ENCODE measurements around the gene C6orf62. TPM values are rescaled to one million over a fixed set of nuclear protein-coding genes. Genes with fewer than 3 reads are reported as not detected.

Gene C6orf62
- polyA plus RNA-seq, 3 donors, result 40.9 to 48.3 (median 41.1) TPM

- WGBS, 3 donors, result 65 to 70% (median 67%) methylated on average over 9 of the region's 9 CpGs
- no peak overlapping the region for H3K27ac ChIP-seq (ENCODE audit: low read depth, low read length)
Measured at GRCh38 chr6:24658573-24659560, 60.1 kb downstream of the C6orf62 start.

- no peak overlapping the region for H3K27ac ChIP-seq (ENCODE audit: low read depth, low read length)
- 46 to 79% (median 62%) methylated on average over 1 of the region's 1 CpG for WGBS, 3 donors
Measured at GRCh38 chr6:24655215-24655614, 63.7 kb downstream of the C6orf62 start.

Other genes with a start within 250 kb of the C6orf62 start
- gene GPLD1, start 229.6 kb downstream of the C6orf62 start, polyA plus RNA-seq, result 1 to 10 TPM in 1 of 3 donors, under 1 TPM in 2; 0.52 to 1.7 (median 0.67) TPM
- 1 to 10 TPM; 3.2 to 6.7 (median 3.4) TPM for gene ALDH5A1, start 224.2 kb downstream of the C6orf62 start, polyA plus RNA-seq
- under 1 TPM in 2 of 3 donors, not detected in 1; 0.06 to 0.44 TPM for gene KIAA0319, start 73.0 kb downstream of the C6orf62 start, polyA plus RNA-seq
- 10 to 100 TPM; 18.9 to 34.3 (median 19.8) TPM for gene TDP2, start 52.3 kb downstream of the C6orf62 start, polyA plus RNA-seq
- 1 to 10 TPM; 7.1 to 9.4 (median 7.2) TPM for gene ACOT13, start 52.1 kb downstream of the C6orf62 start, polyA plus RNA-seq
- gene GMNN, start 55.8 kb upstream of the C6orf62 start, polyA plus RNA-seq, result 10 to 100 TPM in 2 of 3 donors, 1 to 10 TPM in 1; 6.5 to 54.4 (median 20.6) TPM
- not detected for gene ARMH2, start 79.8 kb upstream of the C6orf62 start, polyA plus RNA-seq
- 10 to 100 TPM in 1 of 3 donors, 1 to 10 TPM in 2; 1.6 to 12.6 (median 7.5) TPM for gene RIPOR2, start 216.8 kb upstream of the C6orf62 start, polyA plus RNA-seq